Stimulated activated naive CD8-positive, alpha-beta T cell treated with anti-CD3 and anti-CD28 coated beads, Interleukin-15, amount 100 ng/mL, for 72 hours (primary cell): ENCODE results near the gene OR1A2.
"Not testable (repeated sequence)": the region's sequence is repeated elsewhere in the genome, so short reads cannot be mapped to it uniquely, and the experiment has no call there.

Experiments used
- ATAC-seq: fragments of 150-1000 bp; cut with Tn5 transposase; 2 replicates; pipeline ENCODE4 v1.10.0; 2021; ENCODE audit warnings: mild to moderate bottlenecking, moderate library complexity
- DNase-seq, 2 donors: peaks; one replicate each; pipeline ENCODE4 v3.0.0; 2021 to 2022
- H3K27ac Mint-ChIP-seq, 2 donors: one replicate each; pipeline ENCODE4 v1.8.0; 2022; ENCODE audit warnings: mild to moderate bottlenecking in 2 of 2, mixed read lengths in 2 of 2, moderate library complexity in 2 of 2
- H3K27me3 Mint-ChIP-seq: one replicate; pipeline ENCODE4 v1.8.0; 2022; ENCODE audit warnings: mixed read lengths
- H3K4me1 Mint-ChIP-seq: one replicate; pipeline ENCODE4 v1.8.0; 2022; ENCODE audit warnings: mild to moderate bottlenecking, mixed read lengths
- H3K4me3 Mint-ChIP-seq, 2 donors: one replicate each; pipeline ENCODE4 v1.8.0; 2022; ENCODE audit warnings: mild to moderate bottlenecking in 2 of 2, mixed read lengths in 2 of 2, moderate library complexity in 1 of 2
- H3K9me3 Mint-ChIP-seq, 2 donors: one replicate each; pipeline ENCODE4 v1.8.0; 2022; ENCODE audit warnings: mixed read lengths in 2 of 2

OR1A2 gene

GRCh38 chr17:3197219-3197618 lies at the start of gene OR1A2:
Gene OR1A2 (plus strand): TSS chr17:3197519. CDS start chr17:3197519, 0 bp downstream.
- ATAC-seq = no peak
- no peaks in the 10 kb centered on the region for H3K4me1 Mint-ChIP-seq
- no peaks in the 10 kb centered on the region for H3K27me3 Mint-ChIP-seq
- no peak for DNase-seq
- H3K4me3 Mint-ChIP-seq = no peak within 1 kb of the TSS
- H3K9me3 Mint-ChIP-seq = peaks cover 6 to 7% of the 10 kb centered on the region in 2 donors
- no peak within 1 kb of the TSS for H3K27ac Mint-ChIP-seq

GRCh38 chr17:3157218-3157617 lies 40.1 kb upstream of the OR1A2 start:
- Mint-ChIP-seq H3K4me3 (no peak overlapping the region), H3K9me3 (peaks cover 0 to 5% of the 10 kb centered on the region in 2 donors), H3K27ac (no peak overlapping the region), H3K4me1 (no peaks in the 10 kb centered on the region), H3K27me3 (peaks cover 25% of the 10 kb centered on the region)
- ATAC-seq = no peak
- DNase-seq = no peak

GRCh38 chr17:3167574-3167973 lies 29.7 kb upstream of the OR1A2 start:
- no peak overlapping the region for H3K27ac Mint-ChIP-seq
- ATAC-seq = no peak
- H3K4me1 Mint-ChIP-seq = no peaks in the 10 kb centered on the region
- DNase-seq = no peak
- peaks cover 7 to 18% of the 10 kb centered on the region in 2 donors for H3K9me3 Mint-ChIP-seq
- H3K4me3 Mint-ChIP-seq = no peak overlapping the region
- no peaks in the 10 kb centered on the region for H3K27me3 Mint-ChIP-seq

DNA sequence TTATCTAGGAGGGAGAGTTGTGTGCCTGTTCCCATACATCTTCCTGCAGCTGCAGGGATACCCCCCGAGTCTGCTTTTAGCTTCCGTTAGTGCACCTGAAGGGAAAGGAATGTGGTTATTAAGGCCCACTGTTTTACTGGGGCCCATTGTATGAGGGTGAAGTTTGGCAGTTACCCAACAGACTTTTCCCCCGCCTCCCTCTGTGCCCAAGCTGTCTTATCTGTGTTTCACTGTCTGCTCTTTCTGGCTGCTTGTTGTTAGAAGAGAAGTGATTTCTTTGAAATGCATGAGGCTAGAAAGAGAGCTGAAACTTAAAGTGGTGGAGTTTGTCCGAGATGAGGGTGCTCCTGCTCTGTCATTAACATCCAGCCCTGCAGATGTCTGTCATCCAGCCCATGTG lies 7.4 kb upstream of the OR1A2 start:
- no peaks in the 10 kb centered on the region for H3K9me3 Mint-ChIP-seq
- ATAC-seq = no peak
- H3K27ac Mint-ChIP-seq = no peak overlapping the region
- H3K27me3 Mint-ChIP-seq = no peaks in the 10 kb centered on the region
- no peaks in the 10 kb centered on the region for H3K4me1 Mint-ChIP-seq
- DNase-seq = no peak
- no peak overlapping the region for H3K4me3 Mint-ChIP-seq

DNA sequence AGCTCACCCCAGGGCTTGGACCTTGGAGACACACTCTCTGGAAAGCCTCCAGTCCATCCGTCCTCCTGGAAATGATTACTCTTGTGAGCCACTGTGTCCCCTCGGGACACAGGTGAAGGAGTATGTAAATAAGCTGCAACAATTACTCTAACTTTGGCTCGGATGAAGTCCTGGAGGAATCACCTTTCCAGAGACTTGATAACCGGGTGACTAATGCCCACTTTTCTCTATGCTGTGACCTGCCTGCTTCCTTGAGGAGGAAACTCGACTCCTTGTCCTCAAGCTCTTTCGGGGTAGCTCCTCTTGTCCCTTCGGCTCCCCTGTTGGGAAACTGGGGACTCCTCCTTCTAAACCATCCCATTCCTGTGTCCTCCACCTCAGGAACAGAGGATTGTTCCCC lies 10.0 kb downstream of the OR1A2 start, which contains the start of gene OR1A1:
Gene OR1A1, plus strand, starts transcription at position 301 of the 400 bp plus-strand sequence. CDS start 7,954 bp downstream, outside the sequence.
- Mint-ChIP-seq H3K27ac (no peak within 1 kb of the TSS), H3K4me3 (no peak within 1 kb of the TSS), H3K9me3 (peaks cover 4 to 19% of the 10 kb centered on the region in 2 donors), H3K27me3 (no peaks in the 10 kb centered on the region), H3K4me1 (no peaks in the 10 kb centered on the region)
- DNase-seq (no peak), ATAC-seq (no peak)

DNA sequence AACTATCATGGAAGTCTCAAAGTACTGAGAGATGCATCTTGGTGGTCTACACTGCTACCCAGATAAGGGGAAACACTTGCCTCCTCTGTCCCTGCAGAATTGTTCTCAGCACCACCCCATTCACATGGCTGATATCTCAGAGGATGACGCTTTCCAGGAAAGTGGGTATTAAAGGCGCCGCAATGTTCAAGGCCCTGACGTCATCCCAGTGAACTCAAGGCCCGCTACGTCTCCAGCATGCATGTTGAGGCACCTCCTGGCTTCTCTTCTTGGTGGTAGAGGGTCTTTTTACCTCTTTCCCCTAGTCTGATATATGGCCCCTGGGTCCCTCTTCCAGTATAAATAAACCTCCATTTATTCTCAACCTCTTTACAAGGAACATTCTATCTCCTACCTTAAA lies 11.2 kb downstream of the OR1A2 start:
- peaks cover 0 to 17% of the 10 kb centered on the region in 2 donors for H3K9me3 Mint-ChIP-seq

GRCh38 chr17:3213001-3213400 lies 15.7 kb downstream of the OR1A2 start:
- no peak overlapping the region for H3K27ac Mint-ChIP-seq
- H3K4me1 Mint-ChIP-seq = no peaks in the 10 kb centered on the region
- ATAC-seq (no peak), DNase-seq (no peak)
- no peaks in the 10 kb centered on the region for H3K9me3 Mint-ChIP-seq
- no peaks in the 10 kb centered on the region for H3K27me3 Mint-ChIP-seq
- no peak overlapping the region for H3K4me3 Mint-ChIP-seq

More for the DNA sequence above, 11.2 kb downstream of the OR1A2 start:
- Mint-ChIP-seq H3K4me3 (no peak overlapping the region), H3K4me1 (no peaks in the 10 kb centered on the region), H3K27me3 (no peaks in the 10 kb centered on the region), H3K27ac (no peak overlapping the region)
- DNase-seq = no peak
- ATAC-seq = no peak

DNA sequence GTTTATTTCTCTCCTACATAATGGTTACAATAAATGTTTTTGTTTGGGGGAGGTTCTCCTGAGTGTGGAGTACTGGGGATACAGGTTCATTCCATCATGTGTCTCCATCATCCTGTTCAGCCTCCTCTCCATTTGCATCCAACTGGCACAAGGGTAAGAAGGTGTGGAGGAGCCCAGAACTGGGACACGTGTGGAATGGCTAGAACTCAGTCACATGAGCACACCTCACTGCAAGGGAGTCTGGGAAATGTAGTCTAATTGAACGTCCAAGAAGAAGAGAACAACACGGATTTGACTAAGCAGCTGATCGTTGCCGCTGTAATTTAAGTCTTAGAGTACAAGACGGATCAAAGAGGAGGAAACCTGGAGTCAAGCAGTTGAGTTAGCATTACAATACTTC lies 16.3 kb downstream of the OR1A2 start:
- Mint-ChIP-seq H3K4me3 (no peak overlapping the region), H3K27ac (no peak overlapping the region), H3K27me3 (no peaks in the 10 kb centered on the region), H3K4me1 (no peaks in the 10 kb centered on the region), H3K9me3 (no peaks in the 10 kb centered on the region)
- no peak for DNase-seq
- no peak for ATAC-seq

DNA sequence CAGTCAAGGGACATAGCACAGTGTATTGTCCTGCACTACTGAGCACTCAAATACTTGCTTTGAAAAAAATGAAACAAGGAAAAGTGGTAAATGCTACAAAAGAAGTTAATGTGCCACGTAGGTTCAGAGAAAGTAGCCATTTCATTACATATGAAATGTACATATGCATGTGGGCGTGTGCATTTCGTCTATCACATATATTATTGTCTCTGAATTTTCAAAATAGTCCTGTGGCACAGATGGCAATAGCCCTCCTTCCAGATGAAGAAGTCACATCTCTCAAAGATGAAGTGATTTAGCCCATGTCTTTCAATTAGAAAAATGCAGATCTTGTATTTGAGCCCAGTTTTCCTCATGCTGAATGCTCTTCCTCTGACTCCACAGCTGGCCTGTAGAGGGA lies 22.7 kb downstream of the OR1A2 start:
- not testable (repeated sequence) for H3K9me3 Mint-ChIP-seq, ATAC-seq, DNase-seq, H3K4me3 Mint-ChIP-seq, H3K27ac Mint-ChIP-seq, H3K27me3 Mint-ChIP-seq
- peaks cover 11% of the 10 kb centered on the region for H3K4me1 Mint-ChIP-seq

GRCh38 chr17:3221850-3222249 lies 24.5 kb downstream of the OR1A2 start:
- no peak overlapping the region for H3K4me3 Mint-ChIP-seq
- DNase-seq = no peak
- H3K27me3 Mint-ChIP-seq = peaks cover 7% of the 10 kb centered on the region
- H3K27ac Mint-ChIP-seq = no peak overlapping the region
- H3K9me3 Mint-ChIP-seq = peaks cover 0 to 8% of the 10 kb centered on the region in 2 donors
- H3K4me1 Mint-ChIP-seq = peaks cover 11% of the 10 kb centered on the region
- no peak for ATAC-seq

GRCh38 chr17:3222505-3222904 lies 25.2 kb downstream of the OR1A2 start:
- ATAC-seq (no peak), DNase-seq (no peak)
- Mint-ChIP-seq H3K27me3 (peaks cover 7% of the 10 kb centered on the region), H3K9me3 (peaks cover 0 to 8% of the 10 kb centered on the region in 2 donors), H3K4me1 (peaks cover 11% of the 10 kb centered on the region), H3K4me3 (peak overlapping the region; percentile 30 to 51), H3K27ac (no peak overlapping the region)

DNA sequence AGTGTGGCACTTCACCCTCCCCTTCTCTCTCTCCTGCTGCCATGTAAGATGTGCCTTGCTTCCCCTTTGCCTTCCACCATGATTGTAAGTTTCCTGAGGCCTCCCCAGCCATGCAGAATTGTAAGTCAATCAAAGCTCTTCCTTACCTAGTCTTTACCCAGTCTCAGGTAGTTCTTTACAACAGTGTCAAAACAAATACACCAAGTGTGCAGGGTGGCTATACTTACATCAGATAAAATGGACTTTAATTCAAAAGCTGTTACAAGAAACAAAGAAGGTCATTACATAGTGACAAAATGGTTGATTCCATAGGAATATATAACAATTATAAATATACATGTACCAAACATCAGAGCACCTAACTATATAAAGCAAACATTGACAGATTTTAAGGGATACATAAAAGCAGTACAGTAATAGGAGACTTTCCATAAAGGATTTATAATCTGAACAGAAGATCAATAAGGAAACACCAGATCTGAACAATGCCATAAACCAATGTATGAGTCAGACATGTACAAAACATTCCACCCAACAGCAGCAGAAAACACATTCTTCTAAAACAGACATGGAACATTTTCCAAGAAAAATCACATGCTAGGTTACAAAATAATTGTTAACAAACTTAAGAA lies 27.5 kb downstream of the OR1A2 start:
- H3K9me3 Mint-ChIP-seq, ATAC-seq, DNase-seq, H3K4me3 Mint-ChIP-seq, H3K27me3 Mint-ChIP-seq, H3K27ac Mint-ChIP-seq: not testable (repeated sequence)
- peaks cover 11% of the 10 kb centered on the region for H3K4me1 Mint-ChIP-seq

DNA sequence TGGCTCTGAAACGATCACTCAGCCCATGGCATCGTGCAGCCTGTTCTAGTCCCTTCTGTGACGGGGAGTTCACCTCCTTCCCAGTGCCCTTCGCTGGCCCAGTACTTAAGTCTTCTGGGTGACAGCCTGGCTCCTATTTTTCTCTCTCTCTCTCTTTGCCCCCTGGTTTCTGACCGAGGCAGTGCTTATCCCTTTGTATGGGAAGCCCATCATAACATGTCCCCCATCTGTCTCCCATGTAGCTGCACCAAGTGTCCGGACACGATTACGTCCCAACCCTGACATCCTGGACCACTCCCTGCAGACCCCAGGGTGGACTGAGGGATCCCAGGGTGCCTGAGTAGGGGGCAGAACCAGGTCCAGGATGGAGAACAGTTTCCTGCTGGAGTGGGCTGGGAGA lies 35.0 kb downstream of the OR1A2 start:
- not testable (repeated sequence) for ATAC-seq, H3K27ac Mint-ChIP-seq, H3K4me3 Mint-ChIP-seq, H3K27me3 Mint-ChIP-seq, H3K4me1 Mint-ChIP-seq, H3K9me3 Mint-ChIP-seq, DNase-seq

GRCh38 chr17:3238685-3239084 lies 41.4 kb downstream of the OR1A2 start:
- H3K27me3 Mint-ChIP-seq, DNase-seq, ATAC-seq, H3K9me3 Mint-ChIP-seq, H3K4me3 Mint-ChIP-seq, H3K4me1 Mint-ChIP-seq, H3K27ac Mint-ChIP-seq: not testable (repeated sequence)

GRCh38 chr17:3241044-3241443 lies 43.7 kb downstream of the OR1A2 start:
- not testable (repeated sequence) for H3K27me3 Mint-ChIP-seq, H3K4me3 Mint-ChIP-seq, H3K9me3 Mint-ChIP-seq, ATAC-seq, H3K27ac Mint-ChIP-seq, DNase-seq, H3K4me1 Mint-ChIP-seq

- not testable (repeated sequence) for H3K4me3 Mint-ChIP-seq, H3K27ac Mint-ChIP-seq, DNase-seq, H3K27me3 Mint-ChIP-seq, ATAC-seq, H3K4me1 Mint-ChIP-seq, H3K9me3 Mint-ChIP-seq
Observed at GRCh38 chr17:3244841-3245240, 47.5 kb downstream of the OR1A2 start.
